Body of pancreas (tissue), 4 donors: ENCODE data around the gene SCO1. TPM values are rescaled to one million over a fixed set of nuclear protein-coding genes. Genes with fewer than 3 reads are reported as not detected.
"Not testable (repeated sequence)": the region's sequence is repeated elsewhere in the genome, so short reads cannot be mapped to it uniquely, and the experiment has no call there.

Source experiments
- ATAC-seq: fragments of 150-250 bp; one replicate; pipeline ENCODE4 v1.9.1; 2016
- DNase-seq, 4 donors: peaks; one replicate each; pipeline ENCODE4 v3.0.0-alpha.2; 2019
- H3K27ac ChIP-seq, 4 donors: fragments of 200-600 bp; sonication (generic); 1 replicate in 3 of 4; 2 replicates in 1 of 4; pipeline versions ENCODE4 v1.5.1 to v1.6.1; 2016 to 2019; ENCODE audit warnings: mild to moderate bottlenecking in 1 of 4, mixed read lengths in 1 of 4, moderate library complexity in 1 of 4
- H3K27me3 ChIP-seq, 2 donors: fragments of 200-600 bp; sonication (generic); one replicate each; pipeline ENCODE4 v1.6.0; 2016; ENCODE audit warnings: mild to moderate bottlenecking in 1 of 2
- H3K36me3 ChIP-seq, 2 donors: fragments of 200-600 bp; sonication (generic); replicated peaks in 1 of 2; 2 replicates each; pipeline ENCODE4 v1.5.1; 2016; ENCODE audit warnings: low read depth in 2 of 2; ENCODE audit not compliant: insufficient read depth in 1 of 2
- H3K4me1 ChIP-seq: fragments of 200-600 bp; sonication (generic); one replicate; pipeline ENCODE4 v1.6.0; 2016
- H3K4me3 ChIP-seq, 2 donors: fragments of 200-600 bp; sonication (generic); 1 replicate in 1 of 2; 2 replicates in 1 of 2; pipeline ENCODE4 v1.5.1; 2016 to 2019
- H3K9me3 ChIP-seq, 3 donors: fragments of 200-600 bp; sonication (generic); 1 replicate in 2 of 3; 2 replicates in 1 of 3; pipeline ENCODE4 v1.5.1; 2016
- CTCF ChIP-seq, 7 experiments: fragments of 450-650 bp in 4 of 7; fragments of 200-600 bp in 3 of 7; sonication (generic) in 3 of 7; IDR thresholded peaks; one replicate each; pipeline ENCODE4 v1.5.1; 2016 to 2019; ENCODE audit warnings: antibody characterized with exemption in 7 of 7
- POLR2A ChIP-seq, 3 donors: fragments of 450-650 bp; IDR thresholded peaks; one replicate each; pipeline ENCODE4 v1.6.1; 2016; ENCODE audit warnings: antibody characterized with exemption in 3 of 3, mild to moderate bottlenecking in 2 of 3
- WGBS, 2 donors: methylation state at CpG; one replicate each; pipeline ENCODE4 v1.1.5; 2017; 5-methylcytosine and 5-hydroxymethylcytosine counted together
- intact Hi-C: fragments of 100-400 bp; cut with DNase I; formaldehyde crosslinking; loops from one replicate; pipeline ENCODE4 v1.15.1; 2023
- total RNA-seq, 2 donors: library from RNA; depleted of rRNA; stranded (reverse); fragments of >200 nt; gene quantifications; one replicate each; pipeline ENCODE4 v1.1.0, GENCODE V29; 2016

The SCO1 gene
- total RNA-seq, 2 donors from 2014 or later: 20.5 to 46.5 TPM

- H3K27me3 ChIP-seq: no peaks in the 10 kb centered on the region
- peak overlapping the region in 3 of 4 donors; percentile 39 to 76 (median 56) for H3K27ac ChIP-seq
- DNase-seq (peak; percentile 66 to 88 (median 80)), ATAC-seq (peak; percentile 93)
- H3K4me3 ChIP-seq: no peak overlapping the region
- no peaks in the 10 kb centered on the region for H3K9me3 ChIP-seq
- H3K4me1 ChIP-seq: peaks cover 19% of the 10 kb centered on the region
- TF ChIP-seq POLR2A (IDR thresholded peaks at IDR 0.05): no peak
- peak; percentile 40 to 95 (median 82) for TF ChIP-seq CTCF (IDR thresholded peaks at IDR 0.05)
- WGBS, 2 donors: 2 to 5% methylated on average over 6 of the region's 6 CpGs
- intact Hi-C loops: no loop called here
- no peaks in the 10 kb centered on the region for H3K36me3 ChIP-seq
Measured at GRCh38 chr17:10737168-10737622, 39.9 kb upstream of the SCO1 start.

- Histone ChIP-seq H3K36me3 (no peaks in the 10 kb centered on the region), H3K27ac (no peak overlapping the region), H3K27me3 (no peaks in the 10 kb centered on the region), H3K4me1 (peaks cover 19% of the 10 kb centered on the region), H3K4me3 (no peak overlapping the region), H3K9me3 (no peaks in the 10 kb centered on the region)
- no peak for TF ChIP-seq POLR2A (IDR thresholded peaks at IDR 0.05)
- no peak for TF ChIP-seq CTCF (IDR thresholded peaks at IDR 0.05)
- ATAC-seq (no peak), DNase-seq (no peak)
- intact Hi-C loops: no loop called here
- WGBS, 2 donors: 78 to 87% methylated on average over 4 of the region's 4 CpGs
Measured at GRCh38 chr17:10735821-10736220, 38.5 kb upstream of the SCO1 start.

GRCh38 chr17:10735251-10735650 lies 37.9 kb upstream of the SCO1 start:
- intact Hi-C loops: no loop called here
- Histone ChIP-seq H3K36me3 (no peaks in the 10 kb centered on the region), H3K27ac (no peak overlapping the region), H3K4me1 (peaks cover 22% of the 10 kb centered on the region), H3K27me3 (no peaks in the 10 kb centered on the region), H3K4me3 (no peak overlapping the region), H3K9me3 (no peaks in the 10 kb centered on the region)
- DNase-seq (no peak), ATAC-seq (no peak)
- 48 to 58% methylated on average over 2 of the region's 2 CpGs for WGBS, 2 donors
- TF ChIP-seq POLR2A (IDR thresholded peaks at IDR 0.05) (no peak), CTCF (IDR thresholded peaks at IDR 0.05) (no peak)

- H3K4me3 ChIP-seq: no peak overlapping the region
- H3K27me3 ChIP-seq: no peaks in the 10 kb centered on the region
- H3K27ac ChIP-seq: no peak overlapping the region
- 69 to 74% methylated on average over 3 of the region's 3 CpGs for WGBS, 2 donors
- DNase-seq: no peak
- no peaks in the 10 kb centered on the region for H3K36me3 ChIP-seq
- TF ChIP-seq CTCF (IDR thresholded peaks at IDR 0.05) (no peak), POLR2A (IDR thresholded peaks at IDR 0.05) (no peak)
- H3K9me3 ChIP-seq: no peaks in the 10 kb centered on the region
- ATAC-seq: no peak
- peaks cover 30% of the 10 kb centered on the region for H3K4me1 ChIP-seq
- intact Hi-C loops: no loop called here
Measured at GRCh38 chr17:10733666-10734065, 36.3 kb upstream of the SCO1 start.

- DNase-seq, ATAC-seq, H3K36me3 ChIP-seq, H3K27ac ChIP-seq, H3K4me3 ChIP-seq, intact Hi-C loops, H3K27me3 ChIP-seq, H3K9me3 ChIP-seq: not testable (repeated sequence)
- 90 to 94% methylated on average over 5 to 6 of the region's 6 CpGs for WGBS, 2 donors
- H3K4me1 ChIP-seq: peaks cover 16% of the 10 kb centered on the region
Measured at GRCh38 chr17:10732121-10732520, 34.8 kb upstream of the SCO1 start.
